GM10847 (cell line): ENCODE data around the gene STMN3.

Source experiments
- POLR2A ChIP-seq: IDR thresholded peaks from 2 replicates; pipeline ENCODE4 v1.6.1; 2011; ENCODE audit not compliant: insufficient read length; ENCODE audit errors: extremely low read depth

The STMN3 gene

DNA sequence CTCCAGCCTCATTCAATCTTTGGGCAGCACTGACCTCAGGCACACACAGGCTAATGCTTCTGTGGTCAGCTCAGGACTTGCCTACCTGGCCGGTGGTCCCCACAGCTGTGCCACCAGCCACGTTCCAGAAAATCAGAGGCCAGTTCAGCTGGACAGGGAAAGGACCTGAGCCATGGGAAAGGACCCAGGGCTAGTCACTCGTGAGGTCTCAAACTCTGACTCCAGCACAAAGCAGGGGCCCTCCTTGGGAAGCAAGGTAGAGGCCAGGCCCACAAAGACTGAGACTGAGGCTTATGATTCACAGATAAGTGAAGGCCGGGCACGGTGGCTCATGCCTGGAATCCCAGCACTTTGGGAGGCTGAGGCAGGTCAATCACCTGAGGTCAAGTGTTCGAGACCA is 56.8 kb downstream of the STMN3 start:
- TF ChIP-seq POLR2A, result no peak

DNA sequence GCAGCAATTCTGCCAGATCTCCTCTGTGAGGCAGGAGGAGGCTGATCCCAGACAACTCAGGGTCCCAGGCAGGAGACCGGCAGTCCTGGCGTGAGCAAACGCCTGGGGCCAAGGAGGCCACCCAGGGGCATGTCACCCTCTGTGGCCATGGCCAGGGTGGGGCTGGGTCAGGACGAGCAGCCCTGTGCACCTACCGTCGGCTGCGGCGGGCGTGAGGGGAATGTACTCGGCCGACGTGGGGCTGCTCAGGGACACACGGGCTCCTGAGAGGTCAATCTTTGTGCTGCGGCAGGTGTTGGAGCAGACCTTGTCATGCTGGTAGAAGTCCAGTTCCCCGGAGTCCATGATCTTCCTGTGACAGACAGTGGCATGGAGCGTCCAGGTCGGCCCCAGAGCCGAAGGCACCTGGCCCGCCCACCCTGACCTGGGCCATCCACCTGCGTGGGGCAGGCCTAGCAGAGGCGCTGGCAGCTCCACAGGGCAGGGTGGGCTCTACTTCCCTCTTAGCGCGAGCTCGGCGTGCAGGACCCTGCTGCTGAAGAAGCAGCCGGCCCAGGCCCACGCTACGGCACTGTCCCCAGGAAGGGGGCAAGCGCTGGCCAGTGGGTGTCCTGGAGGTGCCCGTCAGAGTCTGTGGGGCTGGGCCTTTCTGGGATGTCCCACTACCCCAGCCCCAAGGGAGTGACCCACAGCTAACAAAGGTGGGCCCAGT is 57.7 kb downstream of the STMN3 start:
- no peak for TF ChIP-seq POLR2A

DNA sequence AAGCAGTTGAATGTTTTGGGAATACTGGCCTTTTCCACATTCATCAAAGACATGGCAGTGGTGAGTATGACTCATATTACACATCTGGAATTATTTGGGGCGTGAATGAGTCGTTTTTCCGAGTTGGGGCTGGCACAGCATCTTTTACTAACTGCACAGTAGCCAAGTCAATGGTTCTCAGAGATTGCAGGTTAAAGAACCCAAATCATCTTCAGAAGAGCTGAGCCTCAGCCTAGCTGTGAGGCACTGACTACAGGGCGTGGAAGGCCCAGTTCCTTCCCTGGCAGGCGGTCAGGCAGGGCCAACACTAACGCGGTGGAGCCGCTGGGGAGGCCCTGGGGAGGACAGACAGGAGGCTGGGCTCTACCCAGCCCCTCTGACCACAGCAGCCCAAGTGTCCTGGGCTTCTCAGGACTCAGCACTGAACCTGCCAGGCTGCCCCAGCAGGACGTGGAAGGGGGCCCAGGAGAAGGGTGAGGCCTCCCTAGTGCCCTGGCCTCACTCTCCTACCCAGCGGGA is 59.1 kb downstream of the STMN3 start:
- TF ChIP-seq POLR2A, result no peak

DNA sequence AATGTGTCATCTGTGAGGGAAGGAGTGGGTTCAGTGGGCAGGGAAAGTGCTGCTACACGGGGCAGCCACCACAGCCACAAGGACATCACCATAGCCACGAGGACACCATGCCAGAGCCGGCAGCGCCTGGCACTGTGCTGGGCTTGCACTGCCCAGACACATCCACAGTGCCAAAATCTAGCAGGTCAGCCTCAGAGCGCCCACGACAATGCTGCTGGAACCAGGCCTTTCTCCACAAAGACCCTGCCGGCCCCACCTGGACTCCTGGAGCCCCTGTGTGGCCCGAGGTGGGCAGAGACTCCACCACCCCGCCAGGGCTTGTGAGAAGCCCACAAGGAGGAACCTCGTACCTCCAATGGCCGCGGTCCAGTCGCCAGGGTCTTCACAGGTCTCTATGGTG is 60.6 kb downstream of the STMN3 start:
- TF ChIP-seq POLR2A, result no peak

DNA sequence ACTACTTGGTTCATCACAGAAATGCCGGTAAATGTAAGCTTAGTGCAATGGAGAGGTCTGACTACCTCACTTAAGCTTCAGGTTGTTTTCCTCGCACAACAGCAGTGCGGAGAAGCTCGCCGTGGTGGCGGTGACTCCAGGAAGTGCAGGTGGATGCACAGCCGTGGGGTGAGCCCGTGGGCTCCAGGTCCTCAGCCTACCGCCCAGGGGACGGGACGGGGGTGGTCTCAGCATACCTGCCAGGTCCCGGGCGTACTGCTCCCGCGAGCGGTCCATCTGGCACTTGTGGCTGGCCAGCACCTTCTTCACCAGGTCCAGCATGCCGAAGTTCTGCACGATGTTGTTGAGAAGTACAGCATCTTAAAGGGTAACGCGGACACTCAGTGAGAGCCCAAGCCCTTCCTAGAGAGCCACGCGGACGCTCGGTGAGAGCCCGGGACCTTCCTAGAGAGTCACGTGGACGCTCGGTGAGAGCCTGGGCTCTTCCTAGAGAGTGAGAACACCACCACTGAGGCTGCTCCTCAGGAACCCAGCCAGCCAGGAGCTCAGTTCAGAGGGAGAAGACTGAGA is 61.4 kb downstream of the STMN3 start:
- TF ChIP-seq POLR2A, result no peak

DNA sequence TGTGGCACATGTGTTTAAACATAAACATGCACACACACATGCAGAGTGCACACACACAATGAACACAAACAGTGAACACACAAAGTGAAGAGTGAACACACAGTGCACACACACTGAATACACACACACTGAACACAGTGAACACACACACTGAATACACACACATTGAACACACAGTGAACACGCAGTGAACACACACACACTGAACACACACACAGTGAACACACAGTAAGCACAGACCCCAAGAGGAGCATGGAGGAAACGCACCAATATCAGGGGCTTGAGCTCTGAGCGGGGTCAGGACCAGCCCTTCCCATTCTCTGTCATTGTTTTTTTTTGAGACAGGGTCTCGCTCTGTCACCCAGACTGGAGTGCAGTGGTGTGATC is 62.1 kb downstream of the STMN3 start:
- TF ChIP-seq POLR2A, result no peak

DNA sequence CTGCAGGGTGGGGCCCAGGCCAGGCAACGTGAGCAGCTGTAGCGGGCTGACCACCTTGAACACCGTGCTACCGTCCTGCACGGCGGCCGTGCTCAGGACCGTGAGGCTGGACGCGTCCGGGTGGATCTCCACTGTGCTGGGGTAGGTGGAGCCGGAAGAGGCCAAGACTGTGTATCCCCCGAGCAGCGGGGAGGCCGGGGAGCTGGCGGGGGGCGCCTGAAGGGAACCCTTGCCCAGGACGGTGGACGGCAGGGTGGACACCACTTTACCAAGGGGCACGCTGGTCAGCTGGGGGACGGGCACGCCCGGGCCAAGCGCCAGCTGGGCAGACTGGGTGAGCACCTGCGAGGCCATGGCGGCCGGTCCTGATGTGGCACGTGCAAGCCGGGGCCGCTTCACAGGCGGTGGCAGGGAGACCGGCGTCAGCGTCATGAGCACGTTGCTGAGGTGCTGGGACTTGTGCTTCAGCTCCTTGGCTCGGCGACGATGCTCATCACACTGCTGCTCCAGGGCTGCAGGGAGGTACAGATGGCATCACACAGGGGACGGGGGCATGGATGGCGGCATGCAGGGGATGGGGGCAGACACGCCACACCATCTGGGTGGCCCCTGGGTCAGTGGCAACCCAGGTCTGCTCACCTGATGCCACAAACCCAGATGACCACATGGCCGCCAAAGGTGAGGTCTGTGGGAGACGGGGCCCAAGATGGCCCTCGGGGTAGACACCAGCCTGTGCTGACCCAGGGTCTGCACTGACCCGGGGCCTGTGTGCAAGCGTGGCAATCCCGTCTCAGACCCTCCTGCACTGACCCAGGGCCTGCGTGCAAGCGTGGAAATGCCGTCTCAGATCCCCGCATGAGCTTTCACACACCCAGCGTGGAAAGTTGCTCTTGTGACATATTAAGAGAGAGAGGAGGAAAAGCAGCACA is 62.7 kb downstream of the STMN3 start:
- TF ChIP-seq POLR2A, result no peak
